Activated CD4-positive, alpha-beta T cell treated with anti-CD3 and anti-CD28 coated beads, Interleukin-2, amount 10 ng/mL, durations not matched to agents 7 days and 5 days (primary cell): ENCODE measurements around the gene MAP3K4. TPM values are rescaled to one million over a fixed set of nuclear protein-coding genes. Genes with fewer than 3 reads are reported as not detected.

Source experiments
- CTCF ChIA-PET: fragments of 350-600 bp; sonication (Branson Sonifier 250); formaldehyde crosslinking; loops from one replicate; lab custom pipeline; 2021; ENCODE audit warnings: antibody characterized with exemption; lab: Charles Lee
- POLR2A ChIA-PET: fragments of 350-600 bp; sonication (Branson Sonifier 250); formaldehyde crosslinking; loops from one replicate; lab custom pipeline; 2021; ENCODE audit warnings: antibody characterized with exemption; lab: Charles Lee
- DNase-seq: peaks from one replicate; pipeline ENCODE4 v3.0.0-alpha.2; 2020
- H3K27ac Mint-ChIP-seq: one replicate; pipeline ENCODE4 v1.8.0; 2021; ENCODE audit warnings: mild to moderate bottlenecking, moderate library complexity, mixed read lengths
- H3K27me3 Mint-ChIP-seq: one replicate; pipeline ENCODE4 v1.8.0; 2021; ENCODE audit warnings: mixed read lengths
- H3K36me3 Mint-ChIP-seq: one replicate; pipeline ENCODE4 v1.8.0; 2021; ENCODE audit warnings: low read depth, mixed read lengths
- H3K4me1 Mint-ChIP-seq: one replicate; pipeline ENCODE4 v1.8.0; 2021; ENCODE audit warnings: mixed read lengths
- H3K4me3 Mint-ChIP-seq: one replicate; pipeline ENCODE4 v1.8.0; 2021; ENCODE audit warnings: mild to moderate bottlenecking, moderate library complexity, mixed read lengths
- H3K9me3 Mint-ChIP-seq: one replicate; pipeline ENCODE4 v1.8.0; 2021; ENCODE audit warnings: mixed read lengths
- total RNA-seq, 2 experiments: library from RNA; stranded (reverse); gene quantifications; one replicate each; pipeline ENCODE4 v1.2.3, GENCODE V29; 2021

The MAP3K4 gene
- total RNA-seq, 2 experiments from 2014 or later = 43.6 to 47.2 TPM

GRCh38 chr6:161068321-161068741 is 76.8 kb downstream of the MAP3K4 start:
- H3K36me3 Mint-ChIP-seq = peaks cover 6% of the 10 kb centered on the region
- H3K4me3 Mint-ChIP-seq = no peak overlapping the region
- no peaks in the 10 kb centered on the region for H3K4me1 Mint-ChIP-seq
- POLR2A ChIA-PET = no interaction called here
- no peak for DNase-seq
- CTCF ChIA-PET = interaction anchor here (0.7 kb wide), 1 partner anchor 60 kb away, joined by 3 read pairs; no protein-coding TSS in a partner anchor
- H3K9me3 Mint-ChIP-seq = no peaks in the 10 kb centered on the region
- no peak overlapping the region for H3K27ac Mint-ChIP-seq
- no peaks in the 10 kb centered on the region for H3K27me3 Mint-ChIP-seq

- ChIA-PET CTCF (interaction anchor here (1.1 kb wide), 1 partner anchor 12 kb away, joined by 3 read pairs; no protein-coding TSS in a partner anchor), POLR2A (no interaction called here)
Measured at GRCh38 chr6:161073930-161074329, 82.4 kb downstream of the MAP3K4 start.

GRCh38 chr6:161074496-161075121 is 83.0 kb downstream of the MAP3K4 start:
- Mint-ChIP-seq H3K36me3 (peaks cover 13% of the 10 kb centered on the region), H3K4me1 (peaks cover under 1% of the 10 kb centered on the region), H3K9me3 (no peaks in the 10 kb centered on the region), H3K27me3 (no peaks in the 10 kb centered on the region), H3K27ac (no peak overlapping the region), H3K4me3 (no peak overlapping the region)
- CTCF ChIA-PET = interaction anchor here (1.1 kb wide), 1 partner anchor 13 kb away, joined by 3 read pairs; no protein-coding TSS in a partner anchor
- no peak for DNase-seq
- POLR2A ChIA-PET = no interaction called here

More at GRCh38 chr6:161073930-161074329, 82.4 kb downstream of the MAP3K4 start:
- Mint-ChIP-seq H3K36me3 (peaks cover 9% of the 10 kb centered on the region), H3K4me1 (no peaks in the 10 kb centered on the region), H3K27me3 (no peaks in the 10 kb centered on the region), H3K9me3 (no peaks in the 10 kb centered on the region), H3K27ac (no peak overlapping the region), H3K4me3 (no peak overlapping the region)
- DNase-seq = no peak

- peaks cover 16% of the 10 kb centered on the region for H3K36me3 Mint-ChIP-seq
- no peak for DNase-seq
- H3K27ac Mint-ChIP-seq = no peak overlapping the region
- H3K27me3 Mint-ChIP-seq = no peaks in the 10 kb centered on the region
- H3K4me1 Mint-ChIP-seq = peaks cover 6% of the 10 kb centered on the region
- POLR2A ChIA-PET = no interaction called here
- H3K9me3 Mint-ChIP-seq = no peaks in the 10 kb centered on the region
- CTCF ChIA-PET = interaction anchor here (1.0 to 1.2 kb wide), 2 partner anchors 10 to 21 kb away, joined by 3 to 4 read pairs; no protein-coding TSS in a partner anchor
- H3K4me3 Mint-ChIP-seq = no peak overlapping the region
Measured at GRCh38 chr6:161076181-161076677, 84.7 kb downstream of the MAP3K4 start.

- H3K4me1 Mint-ChIP-seq = peaks cover 9% of the 10 kb centered on the region
- H3K27ac Mint-ChIP-seq = peak overlapping the region; percentile 43
- no peaks in the 10 kb centered on the region for H3K9me3 Mint-ChIP-seq
- peak; percentile 16 for DNase-seq
- no peaks in the 10 kb centered on the region for H3K27me3 Mint-ChIP-seq
- ChIA-PET POLR2A (no interaction called here), CTCF (interaction anchor here (0.8 kb wide), 1 partner anchor 10 kb away, joined by 3 read pairs; no protein-coding TSS in a partner anchor)
- H3K4me3 Mint-ChIP-seq = no peak overlapping the region
- H3K36me3 Mint-ChIP-seq = peaks cover 13% of the 10 kb centered on the region
Measured at GRCh38 chr6:161079566-161080262, 88.1 kb downstream of the MAP3K4 start.

GRCh38 chr6:161080263-161080970 is 88.8 kb downstream of the MAP3K4 start:
- POLR2A ChIA-PET = no interaction called here
- Mint-ChIP-seq H3K27me3 (no peaks in the 10 kb centered on the region), H3K4me3 (no peak overlapping the region), H3K36me3 (peaks cover 15% of the 10 kb centered on the region), H3K9me3 (no peaks in the 10 kb centered on the region), H3K27ac (peak overlapping the region; percentile 43), H3K4me1 (peaks cover 13% of the 10 kb centered on the region)
- CTCF ChIA-PET = interaction anchor here (0.8 kb wide), 1 partner anchor 9 kb away, joined by 3 read pairs; no protein-coding TSS in a partner anchor
- DNase-seq = no peak

GRCh38 chr6:161082215-161082614 is 90.6 kb downstream of the MAP3K4 start:
- ChIA-PET CTCF (interaction anchor here (1.0 kb wide), 1 partner anchor 40 kb away, joined by 3 read pairs; no protein-coding TSS in a partner anchor), POLR2A (no interaction called here)
- H3K9me3 Mint-ChIP-seq = no peaks in the 10 kb centered on the region
- peaks cover 13% of the 10 kb centered on the region for H3K4me1 Mint-ChIP-seq
- no peaks in the 10 kb centered on the region for H3K27me3 Mint-ChIP-seq
- H3K27ac Mint-ChIP-seq = no peak overlapping the region
- no peak for DNase-seq
- H3K36me3 Mint-ChIP-seq = peaks cover 24% of the 10 kb centered on the region
- no peak overlapping the region for H3K4me3 Mint-ChIP-seq

GRCh38 chr6:161085246-161085645 is 93.7 kb downstream of the MAP3K4 start:
- H3K27ac Mint-ChIP-seq = no peak overlapping the region
- H3K4me1 Mint-ChIP-seq = peaks cover 7% of the 10 kb centered on the region
- peaks cover 33% of the 10 kb centered on the region for H3K36me3 Mint-ChIP-seq
- H3K4me3 Mint-ChIP-seq = no peak overlapping the region
- H3K9me3 Mint-ChIP-seq = no peaks in the 10 kb centered on the region
- no peaks in the 10 kb centered on the region for H3K27me3 Mint-ChIP-seq
- POLR2A ChIA-PET = no interaction called here
- no peak for DNase-seq
- CTCF ChIA-PET = interaction anchor here (0.5 to 1.5 kb wide), 3 partner anchors 9 to 151 kb away, joined by 4 read pairs; no protein-coding TSS in a partner anchor

- no peak for DNase-seq
- no peaks in the 10 kb centered on the region for H3K27me3 Mint-ChIP-seq
- POLR2A ChIA-PET = interaction anchor here (0.6 kb wide), 2 partner anchors 27 to 162 kb away, joined by 4 to 5 read pairs; no protein-coding TSS in a partner anchor
- peaks cover 47% of the 10 kb centered on the region for H3K36me3 Mint-ChIP-seq
- no peaks in the 10 kb centered on the region for H3K9me3 Mint-ChIP-seq
- no peak overlapping the region for H3K4me3 Mint-ChIP-seq
- peaks cover 7% of the 10 kb centered on the region for H3K4me1 Mint-ChIP-seq
- H3K27ac Mint-ChIP-seq = no peak overlapping the region
- CTCF ChIA-PET = interaction anchor here (0.9 kb wide), 1 partner anchor 9 kb away, joined by 3 read pairs; no protein-coding TSS in a partner anchor
Measured at GRCh38 chr6:161088676-161089328, 97.2 kb downstream of the MAP3K4 start.

GRCh38 chr6:161091151-161091550 is 99.6 kb downstream of the MAP3K4 start:
- peaks cover 45% of the 10 kb centered on the region for H3K36me3 Mint-ChIP-seq
- H3K27ac Mint-ChIP-seq = no peak overlapping the region
- no peak for DNase-seq
- H3K4me3 Mint-ChIP-seq = no peak overlapping the region
- no peaks in the 10 kb centered on the region for H3K9me3 Mint-ChIP-seq
- H3K27me3 Mint-ChIP-seq = no peaks in the 10 kb centered on the region
- POLR2A ChIA-PET = no interaction called here
- no peaks in the 10 kb centered on the region for H3K4me1 Mint-ChIP-seq
- CTCF ChIA-PET = no interaction called here

- Mint-ChIP-seq H3K4me1 (no peaks in the 10 kb centered on the region), H3K9me3 (no peaks in the 10 kb centered on the region), H3K27ac (no peak overlapping the region), H3K27me3 (no peaks in the 10 kb centered on the region), H3K36me3 (peaks cover 41% of the 10 kb centered on the region), H3K4me3 (no peak overlapping the region)
- POLR2A ChIA-PET = no interaction called here
- CTCF ChIA-PET = no interaction called here
- DNase-seq = no peak
Measured at GRCh38 chr6:161091972-161092701, 100.6 kb downstream of the MAP3K4 start.
